ENCODE results near the gene C2orf69. TPM values are rescaled to one million over a fixed set of nuclear protein-coding genes. Genes with fewer than 3 reads are reported as not detected.

C2orf69 gene
- total RNA-seq, 1 donor from 2014 or later, result 8.8 TPM

- no peak overlapping the region for H3K4me3 Mint-ChIP-seq (ENCODE audit: unreplicated experiment)
- no peak for TF ChIP-seq CTCF (IDR thresholded peaks at IDR 0.05)
- no peaks in the 10 kb centered on the region for H3K27me3 Mint-ChIP-seq (ENCODE audit: unreplicated experiment)
- H3K9me3 Mint-ChIP-seq (ENCODE audit: unreplicated experiment), result no peaks in the 10 kb centered on the region
- peaks cover 29% of the 10 kb centered on the region for H3K36me3 Mint-ChIP-seq (ENCODE audit: unreplicated experiment)
- no peak overlapping the region for H3K27ac Mint-ChIP-seq (ENCODE audit: unreplicated experiment)
- peaks cover 8% of the 10 kb centered on the region for H3K4me1 Mint-ChIP-seq (ENCODE audit: unreplicated experiment)
- no peak for DNase-seq (ENCODE audit: extremely low spot score, unreplicated experiment)
Measured at GRCh38 chr2:199928226-199928625, 17.1 kb downstream of the C2orf69 start.

- H3K9me3 Mint-ChIP-seq (ENCODE audit: unreplicated experiment), result no peaks in the 10 kb centered on the region
- H3K4me1 Mint-ChIP-seq (ENCODE audit: unreplicated experiment), result peaks cover 8% of the 10 kb centered on the region
- H3K4me3 Mint-ChIP-seq (ENCODE audit: unreplicated experiment), result no peak overlapping the region
- no peaks in the 10 kb centered on the region for H3K27me3 Mint-ChIP-seq (ENCODE audit: unreplicated experiment)
- no peak for DNase-seq (ENCODE audit: extremely low spot score, unreplicated experiment)
- no peak overlapping the region for H3K27ac Mint-ChIP-seq (ENCODE audit: unreplicated experiment)
- TF ChIP-seq CTCF (IDR thresholded peaks at IDR 0.05), result no peak
- H3K36me3 Mint-ChIP-seq (ENCODE audit: unreplicated experiment), result peaks cover 31% of the 10 kb centered on the region
Measured at GRCh38 chr2:199928626-199929025, 17.5 kb downstream of the C2orf69 start.

- Mint-ChIP-seq H3K4me3 (ENCODE audit: unreplicated experiment) (no peak overlapping the region), H3K27ac (ENCODE audit: unreplicated experiment) (no peak overlapping the region), H3K9me3 (ENCODE audit: unreplicated experiment) (no peaks in the 10 kb centered on the region), H3K4me1 (ENCODE audit: unreplicated experiment) (peaks cover 6% of the 10 kb centered on the region), H3K27me3 (ENCODE audit: unreplicated experiment) (no peaks in the 10 kb centered on the region), H3K36me3 (ENCODE audit: unreplicated experiment) (peaks cover 32% of the 10 kb centered on the region)
- DNase-seq (ENCODE audit: extremely low spot score, unreplicated experiment), result no peak
- TF ChIP-seq CTCF (IDR thresholded peaks at IDR 0.05), result no peak
Measured at GRCh38 chr2:199929262-199929661, 18.2 kb downstream of the C2orf69 start.

GRCh38 chr2:199932312-199932855 lies 21.3 kb downstream of the C2orf69 start:
- no peak for TF ChIP-seq CTCF (IDR thresholded peaks at IDR 0.05)
- H3K4me3 Mint-ChIP-seq (ENCODE audit: unreplicated experiment), result no peak overlapping the region
- no peaks in the 10 kb centered on the region for H3K4me1 Mint-ChIP-seq (ENCODE audit: unreplicated experiment)
- DNase-seq (ENCODE audit: extremely low spot score, unreplicated experiment), result no peak
- H3K36me3 Mint-ChIP-seq (ENCODE audit: unreplicated experiment), result peaks cover 22% of the 10 kb centered on the region
- H3K27me3 Mint-ChIP-seq (ENCODE audit: unreplicated experiment), result no peaks in the 10 kb centered on the region
- no peak overlapping the region for H3K27ac Mint-ChIP-seq (ENCODE audit: unreplicated experiment)
- no peaks in the 10 kb centered on the region for H3K9me3 Mint-ChIP-seq (ENCODE audit: unreplicated experiment)

- no peak overlapping the region for H3K4me3 Mint-ChIP-seq (ENCODE audit: unreplicated experiment)
- no peaks in the 10 kb centered on the region for H3K4me1 Mint-ChIP-seq (ENCODE audit: unreplicated experiment)
- DNase-seq (ENCODE audit: extremely low spot score, unreplicated experiment), result no peak
- no peaks in the 10 kb centered on the region for H3K9me3 Mint-ChIP-seq (ENCODE audit: unreplicated experiment)
- H3K36me3 Mint-ChIP-seq (ENCODE audit: unreplicated experiment), result peaks cover 21% of the 10 kb centered on the region
- no peak for TF ChIP-seq CTCF (IDR thresholded peaks at IDR 0.05)
- H3K27me3 Mint-ChIP-seq (ENCODE audit: unreplicated experiment), result no peaks in the 10 kb centered on the region
- H3K27ac Mint-ChIP-seq (ENCODE audit: unreplicated experiment), result no peak overlapping the region
Measured at GRCh38 chr2:199933466-199933865, 22.4 kb downstream of the C2orf69 start.

Measured in osteocyte (in vitro differentiated cells).